ENCODE results near the gene ETFDH.
"Not testable (repeated sequence)": the region's sequence is repeated elsewhere in the genome, so short reads cannot be mapped to it uniquely, and the experiment has no call there.

Gene ETFDH

DNA sequence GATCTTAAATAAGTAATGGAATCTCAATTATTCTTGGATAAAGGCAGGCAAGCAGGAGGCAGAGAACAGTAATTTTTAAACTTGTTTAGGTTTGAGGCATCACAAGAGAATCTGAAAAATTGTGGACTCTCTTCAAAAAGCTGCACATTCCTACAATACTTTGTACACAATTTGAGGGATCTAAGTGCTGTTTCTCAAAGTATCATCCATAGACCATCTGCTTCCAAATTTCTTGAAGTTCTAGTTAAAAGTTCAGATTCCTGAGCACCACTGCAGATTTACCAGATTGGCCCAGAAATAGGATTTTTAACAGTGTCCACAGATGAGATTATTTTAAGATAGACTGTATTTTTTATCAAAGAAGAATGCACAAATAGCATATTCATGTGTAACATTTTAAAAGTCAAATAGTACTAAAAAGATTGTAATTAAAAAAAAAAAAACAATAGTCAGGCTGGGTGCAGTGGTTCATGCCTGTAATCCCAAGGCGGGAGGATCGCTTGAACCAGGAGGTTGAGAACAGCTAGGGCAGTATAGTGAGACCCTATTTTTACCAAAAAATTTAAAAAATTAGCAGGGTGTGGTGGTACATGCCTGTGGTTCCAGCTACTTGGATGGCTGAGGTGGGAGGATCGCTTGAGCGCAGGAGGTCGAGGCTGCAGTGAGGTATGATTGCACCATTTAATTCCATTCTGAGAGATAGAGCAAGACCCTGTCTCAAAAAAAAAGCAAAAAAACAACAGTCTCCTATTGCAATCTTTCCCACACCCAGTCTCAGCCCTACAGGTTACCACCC, 82.5 kb downstream of the ETFDH start:
- no peak for DNase-seq (ENCODE audit: low read depth)

DNA sequence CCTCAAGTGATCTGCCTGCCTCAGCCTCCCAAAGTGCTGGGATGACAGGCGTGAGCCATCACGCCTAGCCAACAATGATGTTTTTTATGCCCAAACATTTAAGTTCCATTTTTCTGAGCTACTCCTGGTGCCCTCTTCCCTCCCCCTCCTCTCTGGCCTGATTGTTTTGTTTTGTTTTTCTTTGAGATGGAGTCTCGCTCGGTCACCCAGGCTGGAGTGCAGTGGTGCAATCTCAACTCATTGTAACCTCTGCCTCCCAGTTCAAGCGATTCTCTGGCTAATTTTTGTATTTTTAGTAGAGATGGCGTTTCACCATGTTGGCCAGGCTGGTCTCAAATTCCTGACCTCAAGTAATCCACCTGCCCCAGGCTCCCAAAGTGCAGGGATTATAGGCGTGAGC, 83.7 kb downstream of the ETFDH start:
- not testable (repeated sequence) for DNase-seq (ENCODE audit: low read depth)

DNA sequence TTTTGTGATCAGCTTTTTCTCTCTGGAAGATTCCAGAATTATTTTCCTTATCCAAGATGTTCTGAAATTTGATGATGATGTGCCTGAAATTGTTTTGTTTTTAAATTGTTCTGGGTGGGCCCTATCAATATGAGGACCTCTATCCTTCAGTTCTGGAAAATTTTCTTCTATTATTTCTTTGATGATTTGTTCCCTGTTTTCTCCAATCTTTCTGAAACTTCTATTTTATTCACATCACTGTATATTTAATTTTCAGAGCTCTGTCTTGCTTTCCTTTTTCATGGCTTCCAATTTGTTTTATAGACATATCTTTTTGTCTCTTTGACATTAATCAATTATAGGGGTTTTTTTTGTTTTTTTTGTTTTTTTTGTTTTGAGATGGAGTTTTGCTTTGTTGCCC, 84.5 kb downstream of the ETFDH start:
- no peak for DNase-seq (ENCODE audit: low read depth)

DNA sequence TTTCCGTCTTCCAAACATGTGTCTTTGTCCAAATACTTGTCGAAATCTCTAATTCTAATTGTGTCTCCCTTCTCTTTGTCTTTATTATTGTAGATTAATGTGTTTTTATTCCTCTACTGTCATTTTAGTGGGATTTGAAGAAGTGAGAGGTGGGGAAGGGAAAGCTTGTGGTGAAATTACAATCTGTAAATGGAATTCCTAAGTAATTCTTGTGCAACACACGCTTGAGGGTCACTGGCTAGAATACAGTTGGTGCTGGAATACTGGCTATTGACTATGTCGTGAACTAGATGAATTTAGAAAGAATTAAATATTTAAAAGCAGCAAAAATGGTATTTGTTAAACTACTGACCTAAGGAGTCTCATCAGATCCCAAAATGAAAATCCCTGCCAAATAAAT, 86.0 kb downstream of the ETFDH start:
- DNase-seq (ENCODE audit: low read depth), result no peak

DNA sequence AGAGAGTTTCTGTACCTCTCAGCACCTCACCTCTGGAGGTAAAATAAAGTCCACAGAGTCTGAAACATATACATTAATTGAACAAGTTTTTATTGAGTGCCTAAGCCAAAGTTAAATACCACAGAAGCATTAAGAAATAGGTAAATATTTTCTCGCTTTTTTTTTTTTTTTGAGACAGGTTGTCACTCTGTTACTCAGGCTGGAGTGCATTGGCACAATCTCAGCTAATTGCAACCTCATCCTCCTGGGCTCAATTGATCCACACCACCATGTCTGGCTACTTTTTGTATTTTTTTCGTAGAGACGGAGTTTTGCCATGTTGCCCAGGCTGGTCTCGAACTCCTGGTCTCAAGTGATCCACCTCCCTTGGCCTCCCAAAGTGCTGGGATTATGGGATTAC, 86.6 kb downstream of the ETFDH start:
- no peak for DNase-seq (ENCODE audit: low read depth)

All from stimulated activated CD4-positive, alpha-beta T cell treated with anti-CD3 and anti-CD28 coated beads, Interleukin-2, amount 100 ng/mL, for 4 hours (primary cell).